Hepatocyte (in vitro differentiated cells): ENCODE results near the gene SLC25A4. TPM values are rescaled to one million over a fixed set of nuclear protein-coding genes. Genes with fewer than 3 reads are reported as not detected.

Experiments used
- DNase-seq: peaks from one replicate; pipeline ENCODE4 v3.0.0-alpha.2; 2016; ENCODE audit warnings: low spot score
- H2AFZ ChIP-seq: fragments of 200-600 bp; sonication (generic); 2 replicates; pipeline ENCODE4 v1.6.0; 2016; ENCODE audit warnings: antibody characterized with exemption, mild to moderate bottlenecking
- H3K27ac ChIP-seq: fragments of 200-600 bp; sonication (generic); 2 replicates; pipeline ENCODE4 v1.5.1; 2016; ENCODE audit warnings: mild to moderate bottlenecking
- H3K27me3 ChIP-seq: fragments of 200-600 bp; sonication (generic); 2 replicates; pipeline ENCODE4 v1.6.1; 2016
- H3K36me3 ChIP-seq: fragments of 200-600 bp; sonication (generic); replicated peaks from 2 replicates; pipeline ENCODE4 v1.5.1; 2016; ENCODE audit warnings: low read depth; ENCODE audit not compliant: insufficient read depth
- H3K4me1 ChIP-seq: fragments of 200-600 bp; sonication (generic); 2 replicates; pipeline ENCODE4 v1.5.1; 2016; ENCODE audit warnings: mild to moderate bottlenecking, moderate library complexity; ENCODE audit not compliant: insufficient read depth
- H3K4me2 ChIP-seq: fragments of 200-600 bp; sonication (generic); 2 replicates; pipeline ENCODE4 v1.6.0; 2016
- H3K4me3 ChIP-seq: fragments of 200-600 bp; sonication (generic); 2 replicates; pipeline ENCODE4 v1.5.1; 2016; ENCODE audit warnings: mild to moderate bottlenecking
- H3K79me2 ChIP-seq: fragments of 200-600 bp; sonication (generic); 2 replicates; pipeline ENCODE4 v1.6.0; 2017; ENCODE audit warnings: mild to moderate bottlenecking
- H3K9me2 ChIP-seq: fragments of 200-600 bp; sonication (generic); replicated peaks from 2 replicates; pipeline ENCODE4 v1.6.0; 2017; ENCODE audit warnings: mild to moderate bottlenecking; ENCODE audit not compliant: insufficient read depth
- H3K9me3 ChIP-seq: fragments of 200-600 bp; sonication (generic); 2 replicates; pipeline ENCODE4 v1.5.1; 2016; ENCODE audit warnings: low read depth, mild to moderate bottlenecking
- H4K20me1 ChIP-seq: fragments of 200-600 bp; sonication (generic); 2 replicates; pipeline ENCODE4 v1.6.0; 2016; ENCODE audit warnings: mild to moderate bottlenecking; ENCODE audit not compliant: insufficient read depth, poor library complexity, severe bottlenecking
- CTCF ChIP-seq: fragments of 200-600 bp; sonication (generic); IDR thresholded peaks from 2 replicates; pipeline ENCODE4 v1.5.1; 2016; ENCODE audit warnings: antibody characterized with exemption, mild to moderate bottlenecking; ENCODE audit not compliant: poor library complexity
- EZH2 ChIP-seq: fragments of 200-600 bp; sonication (generic); IDR thresholded peaks from 2 replicates; pipeline ENCODE4 v1.6.1; 2016; ENCODE audit warnings: antibody characterized with exemption, mild to moderate bottlenecking, borderline replicate concordance
- EZH2phosphoT487 ChIP-seq: fragments of 200-600 bp; sonication (generic); IDR thresholded peaks from one replicate; pipeline ENCODE4 v1.6.1; 2018; ENCODE audit warnings: antibody characterized with exemption, mild to moderate bottlenecking, low read depth, moderate library complexity; ENCODE audit not compliant: unreplicated experiment, severe bottlenecking
- WGBS: methylation state at CpG from one replicate; pipeline ENCODE4 v1.1.6; 2016; ENCODE audit warnings: low lambda C conversion rate; ENCODE audit errors: missing lambda C conversion rate; 5-methylcytosine and 5-hydroxymethylcytosine counted together
- polyA plus RNA-seq: library from polyadenylated mRNA; unstranded; fragments of >200 nt; fragmentation: Nextera tagmentation; extraction: Ambion mirVana; gene quantifications from 2 replicates; pipeline ENCODE4 v1.2.1, GENCODE V29; 2016
- total RNA-seq: library from RNA; depleted of rRNA; stranded (reverse); fragments of >200 nt; gene quantifications from 2 replicates; pipeline ENCODE4 v1.2.3, GENCODE V29; 2014

SLC25A4 gene
- total RNA-seq (26.6 and 30.7 TPM in 2 replicates), polyA plus RNA-seq (86.3 and 92.7 TPM in 2 replicates)

DNA sequence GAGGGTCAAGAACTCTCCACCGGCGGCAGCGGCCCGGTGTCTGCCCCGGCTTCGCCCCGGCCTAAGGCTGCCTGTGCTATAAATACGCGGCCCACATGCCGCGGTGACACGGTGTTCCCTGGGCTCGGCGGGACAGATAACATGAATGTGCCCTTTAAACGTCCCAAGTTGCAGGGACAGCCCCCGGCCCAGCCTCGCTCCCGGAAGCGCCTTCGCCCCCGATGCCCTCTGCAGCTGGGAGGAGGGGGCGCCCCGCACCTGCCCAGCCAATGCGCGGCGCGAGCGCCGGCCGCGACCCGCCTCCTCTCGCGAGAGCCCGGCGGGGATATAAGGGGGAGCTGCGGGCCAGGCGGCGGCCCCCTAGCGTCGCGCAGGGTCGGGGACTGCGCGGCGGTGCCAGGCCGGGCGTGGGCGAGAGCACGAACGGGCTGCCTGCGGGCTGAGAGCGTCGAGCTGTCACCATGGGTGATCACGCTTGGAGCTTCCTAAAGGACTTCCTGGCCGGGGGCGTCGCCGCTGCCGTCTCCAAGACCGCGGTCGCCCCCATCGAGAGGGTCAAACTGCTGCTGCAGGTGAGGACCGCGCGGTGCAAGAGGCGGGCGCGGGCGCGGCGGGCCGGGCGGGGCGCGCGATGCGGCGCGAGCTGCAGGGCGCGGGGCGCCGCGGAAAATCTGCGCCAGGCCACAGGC, at the start of gene SLC25A4:
SLC25A4 (plus strand) TSS at position 355 of the 689 bp plus-strand sequence; CDS start at position 462, 107 bp downstream.
- peak within 1 kb of the TSS; percentile 98 for H2AFZ ChIP-seq
- TF ChIP-seq CTCF, result peak; percentile 40
- TF ChIP-seq EZH2, result no peak
- TF ChIP-seq EZH2phosphoT487, result no peak
- no peaks in the 10 kb centered on the region for H3K36me3 ChIP-seq
- H3K4me2 ChIP-seq, result peak within 1 kb of the TSS; percentile 95
- H4K20me1 ChIP-seq, result no peaks in the 10 kb centered on the region
- H3K4me1 ChIP-seq, result no peaks in the 10 kb centered on the region
- H3K4me3 ChIP-seq, result peak within 1 kb of the TSS; percentile 93
- under 1% methylated on average over 54 of the region's 87 CpGs for WGBS
- H3K9me2 ChIP-seq, result no peaks in the 10 kb centered on the region
- peak; percentile 93 for DNase-seq
- H3K79me2 ChIP-seq, result peaks cover 7% of the 10 kb centered on the region
- H3K9me3 ChIP-seq, result no peaks in the 10 kb centered on the region
- H3K27ac ChIP-seq, result peak within 1 kb of the TSS; percentile 90
- H3K27me3 ChIP-seq, result no peaks in the 10 kb centered on the region

- TF ChIP-seq CTCF (no peak), EZH2 (no peak), EZH2phosphoT487 (no peak)
- 65% methylated on average over 3 of the region's 3 CpGs for WGBS
- no peaks in the 10 kb centered on the region for H3K27me3 ChIP-seq
- H3K4me2 ChIP-seq, result no peak overlapping the region
- no peaks in the 10 kb centered on the region for H3K9me3 ChIP-seq
- no peaks in the 10 kb centered on the region for H3K79me2 ChIP-seq
- H3K9me2 ChIP-seq, result no peaks in the 10 kb centered on the region
- H3K4me1 ChIP-seq, result no peaks in the 10 kb centered on the region
- H2AFZ ChIP-seq, result no peak overlapping the region
- H3K36me3 ChIP-seq, result no peaks in the 10 kb centered on the region
- no peak for DNase-seq
- H4K20me1 ChIP-seq, result no peaks in the 10 kb centered on the region
- H3K27ac ChIP-seq, result no peak overlapping the region
- no peak overlapping the region for H3K4me3 ChIP-seq
Observed at GRCh38 chr4:185093603-185094002, 49.5 kb upstream of the SLC25A4 start.

DNA sequence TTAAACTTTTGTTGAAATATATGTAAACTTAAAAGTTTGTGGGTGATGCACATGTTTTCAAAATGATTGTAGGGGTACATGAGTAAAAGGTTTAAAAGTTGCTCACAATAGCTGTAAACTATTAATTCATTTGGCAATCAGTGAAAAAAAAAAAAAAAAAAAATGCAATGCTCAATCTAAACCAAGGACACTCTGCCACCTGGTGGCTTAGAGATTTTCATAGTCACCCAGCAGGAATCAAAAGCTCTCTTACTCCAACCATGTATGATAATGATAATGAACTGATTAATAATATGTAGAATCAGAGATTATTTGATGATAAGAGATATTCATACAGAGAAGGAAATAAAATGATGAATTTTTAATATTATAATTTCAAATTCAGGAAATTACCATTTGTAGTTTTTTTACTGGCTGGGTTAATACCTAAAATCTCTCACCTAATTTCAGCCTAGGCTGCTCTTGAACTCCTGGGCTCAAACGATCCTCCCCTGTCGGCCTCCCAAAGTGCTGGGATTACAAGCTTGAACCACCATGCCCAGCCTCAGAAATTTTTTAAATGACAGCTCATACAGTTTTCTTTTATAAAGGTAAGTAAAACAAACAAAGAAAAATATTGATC, 46.9 kb upstream of the SLC25A4 start:
- Histone ChIP-seq H3K4me2 (no peak overlapping the region), H3K36me3 (no peaks in the 10 kb centered on the region), H3K4me1 (no peaks in the 10 kb centered on the region), H3K9me2 (no peaks in the 10 kb centered on the region), H4K20me1 (no peaks in the 10 kb centered on the region), H3K9me3 (no peaks in the 10 kb centered on the region), H3K4me3 (no peak overlapping the region), H3K27me3 (no peaks in the 10 kb centered on the region), H2AFZ (no peak overlapping the region), H3K27ac (no peak overlapping the region), H3K79me2 (no peaks in the 10 kb centered on the region)
- peak; percentile 63 for DNase-seq
- WGBS, result 27% methylated on average over 2 of the region's 2 CpGs
- TF ChIP-seq CTCF (peak; percentile 76), EZH2 (no peak), EZH2phosphoT487 (no peak)
